T-cell (primary cell): ENCODE data around the gene PNMA8C. TPM values are rescaled to one million over a fixed set of nuclear protein-coding genes. Genes with fewer than 3 reads are reported as not detected.
A peak's percentile ranks its signal among the peaks of the same experiment; 100 is the strongest.

Experiments used
- ATAC-seq, 4 experiments: fragments of 200-7000 bp in 3 of 4; fragments of 150-1000 bp in 1 of 4; cut with Tn5 transposase; replicated peaks in 1 of 4; 1 replicate in 3 of 4; 2 replicates in 1 of 4; pipeline ENCODE4 v1.10.0; 2021; ENCODE audit warnings: moderate library complexity in 3 of 4, mild to moderate bottlenecking in 2 of 4, moderate number of reproducible peaks in 1 of 4
- CTCF ChIA-PET, 2 donors: fragments of 300-600 bp; sonication (Branson Sonifier 250); formaldehyde crosslinking; loops; one replicate each; lab custom pipeline; 2022; ENCODE audit warnings: antibody characterized with exemption in 2 of 2; lab: Charles Lee
- POLR2A ChIA-PET, 2 donors: fragments of 300-600 bp; sonication (Branson Sonifier 250); formaldehyde crosslinking; loops; one replicate each; lab custom pipeline; 2022; ENCODE audit warnings: antibody characterized with exemption in 2 of 2; lab: Charles Lee
- DNase-seq, 35 experiments: peaks; one replicate each; pipeline versions ENCODE4 v3.0.0 to v3.0.0-alpha.2; 2013 to 2023
- H3K27ac ChIP-seq: one replicate; pipeline ENCODE4 v1.5.1; 2013; ENCODE audit warnings: low read length
- H3K27me3 ChIP-seq, 2 experiments: replicated peaks in 1 of 2; 1 replicate in 1 of 2; 2 replicates in 1 of 2; pipeline versions ENCODE4 v1.6.1 to v1.7.0; 2013; ENCODE audit warnings: low read length in 1 of 2, mixed read lengths in 1 of 2; ENCODE audit not compliant: control insufficient read depth in 2 of 2, insufficient read depth in 2 of 2; ENCODE audit errors: extremely low read depth in 1 of 2
- H3K36me3 ChIP-seq, 2 donors: 1 replicate in 1 of 2; 2 replicates in 1 of 2; pipeline versions ENCODE4 v1.6.1 to v1.7.0; 2013; ENCODE audit warnings: low read length in 1 of 2; ENCODE audit not compliant: control insufficient read depth in 2 of 2, insufficient read depth in 1 of 2; ENCODE audit errors: extremely low read depth in 1 of 2
- H3K4me1 ChIP-seq, 2 experiments: 1 replicate in 1 of 2; 2 replicates in 1 of 2; pipeline versions ENCODE4 v1.6.1 to v1.7.0; 2013; ENCODE audit warnings: low read length in 2 of 2, mixed read lengths in 1 of 2; ENCODE audit not compliant: insufficient read depth in 2 of 2, control insufficient read depth in 1 of 2; ENCODE audit errors: extremely low read depth in 1 of 2
- H3K4me3 ChIP-seq, 2 donors: 1 replicate in 1 of 2; 2 replicates in 1 of 2; pipeline versions ENCODE4 v1.5.1 to v1.7.0; 2013; ENCODE audit warnings: mild to moderate bottlenecking in 2 of 2, low read length in 1 of 2, moderate library complexity in 1 of 2; ENCODE audit not compliant: control insufficient read depth in 1 of 2; ENCODE audit errors: extremely low read depth in 1 of 2
- H3K9me3 ChIP-seq: 2 replicates; pipeline ENCODE4 v1.7.0; 2013
- H3K27ac Mint-ChIP-seq, 2 donors: one replicate each; pipeline ENCODE4 v1.8.0; 2020 to 2021; ENCODE audit warnings: mild to moderate bottlenecking in 2 of 2, mixed read lengths in 2 of 2
- H3K27me3 Mint-ChIP-seq, 2 donors: one replicate each; pipeline ENCODE4 v1.8.0; 2021 to 2022; ENCODE audit warnings: mixed read lengths in 2 of 2
- H3K36me3 Mint-ChIP-seq: one replicate; pipeline ENCODE4 v1.8.0; 2021; ENCODE audit warnings: mixed read lengths
- H3K4me1 Mint-ChIP-seq, 3 donors: one replicate each; pipeline ENCODE4 v1.8.0; 2020 to 2022; ENCODE audit warnings: mixed read lengths in 3 of 3, mild to moderate bottlenecking in 1 of 3
- H3K4me3 Mint-ChIP-seq, 3 donors: one replicate each; pipeline ENCODE4 v1.8.0; 2020 to 2022; ENCODE audit warnings: mild to moderate bottlenecking in 3 of 3, mixed read lengths in 3 of 3, moderate library complexity in 3 of 3
- H3K9me3 Mint-ChIP-seq, 3 donors: one replicate each; pipeline ENCODE4 v1.8.0; 2020 to 2022; ENCODE audit warnings: mixed read lengths in 3 of 3
- WGBS: methylation state at CpG from one replicate; pipeline ENCODE4 v1.1.5; 2013; ENCODE audit warnings: missing lambda C conversion rate; ENCODE audit not compliant: insufficient coverage; 5-methylcytosine and 5-hydroxymethylcytosine counted together
- total RNA-seq, 35 experiments: library from RNA in 6 of 35; stranded (reverse) in 6 of 35; fragments of 120-200 nt in 1 of 35; gene quantifications; one replicate each; pipeline versions ENCODE4 v1.2.1 to v1.2.4 and lab custom pipeline; 2013 to 2026

The PNMA8C gene
- total RNA-seq, 5 donors from 2014 or later (not counting 1 experiment from before 2014, with no cell fraction given): not detected

DNA sequence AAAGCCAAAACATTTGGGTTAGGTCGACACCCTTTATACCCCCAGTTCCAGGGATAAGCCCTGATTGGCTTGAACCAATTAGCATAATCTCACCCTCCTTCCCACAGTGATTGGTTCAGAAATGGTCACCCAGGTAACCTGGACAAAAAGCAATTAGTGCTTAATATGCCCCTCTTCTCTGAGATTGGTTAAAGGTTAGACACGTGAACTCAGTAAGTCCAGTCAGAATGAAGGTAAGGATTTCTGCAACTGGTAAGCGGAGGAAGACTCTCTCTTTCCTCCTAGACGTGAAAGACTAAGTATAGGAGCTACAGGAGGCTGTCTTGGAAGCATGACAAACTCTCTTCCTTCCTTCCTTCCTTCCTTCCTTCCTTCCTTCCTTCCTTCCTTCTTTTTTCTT, 1.3 kb upstream of the PNMA8C start:
- peaks cover 68 to 81% of the 10 kb centered on the region in 2 donors for H3K27me3 Mint-ChIP-seq
- no peaks in the 10 kb centered on the region for H3K36me3 ChIP-seq
- no peaks in the 10 kb centered on the region for H3K9me3 ChIP-seq
- peaks cover 5 to 64% of the 10 kb centered on the region in 2 experiments for H3K27me3 ChIP-seq
- DNase-seq (no peak), ATAC-seq (no peak)
- H3K4me3 Mint-ChIP-seq: no peak overlapping the region
- no peak overlapping the region for H3K4me3 ChIP-seq
- H3K27ac ChIP-seq: no peak overlapping the region
- peaks cover 29 to 32% (median 32%) of the 10 kb centered on the region in 3 donors for H3K4me1 Mint-ChIP-seq
- H3K4me1 ChIP-seq: peaks cover 0 to 25% of the 10 kb centered on the region in 2 experiments
- no peaks in the 10 kb centered on the region for H3K9me3 Mint-ChIP-seq
- CTCF ChIA-PET: interaction anchor here in 1 of 2 donors (0.6 kb wide), 2 partner anchors 33 to 242 kb away, joined by 3 to 4 read pairs; no protein-coding TSS in a partner anchor
- H3K27ac Mint-ChIP-seq: peak overlapping the region in 1 of 2 donors; percentile 31
- H3K36me3 Mint-ChIP-seq: no peaks in the 10 kb centered on the region
- POLR2A ChIA-PET: no interaction called here
- WGBS: 63% methylated on average over 2 of the region's 4 CpGs

DNA sequence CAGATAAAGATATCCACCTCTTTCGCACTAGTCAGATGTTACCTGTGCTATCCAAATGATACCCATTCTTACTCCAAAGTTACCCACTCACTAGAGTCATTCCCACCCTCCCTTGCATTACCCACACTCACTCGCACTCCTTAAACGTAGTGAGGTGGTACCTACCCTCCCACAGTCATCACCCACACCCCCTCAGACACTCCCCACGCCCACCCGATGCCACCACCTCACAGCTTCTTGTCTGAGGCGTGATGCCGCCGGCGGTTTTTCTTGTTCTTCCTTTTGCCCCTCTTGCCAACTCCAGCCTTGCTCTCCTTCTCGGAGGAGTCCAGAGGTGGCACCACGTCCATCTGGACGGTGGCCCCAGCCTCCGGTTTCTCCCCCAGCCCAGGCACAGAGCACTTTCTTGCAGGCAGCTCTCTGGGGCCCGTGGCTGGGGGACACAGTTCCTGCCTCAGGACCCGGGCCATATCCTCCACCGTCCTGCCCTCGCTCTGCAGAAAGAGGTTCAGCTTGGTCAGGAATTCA, 1.2 kb downstream of the PNMA8C start:
- Histone ChIP-seq H3K36me3 (no peaks in the 10 kb centered on the region), H3K27me3 (peaks cover 5 to 68% of the 10 kb centered on the region in 2 experiments), H3K27ac (no peak overlapping the region), H3K4me1 (peaks cover 0 to 25% of the 10 kb centered on the region in 2 experiments), H3K9me3 (no peaks in the 10 kb centered on the region), H3K4me3 (no peak overlapping the region)
- H3K36me3 Mint-ChIP-seq: no peaks in the 10 kb centered on the region
- peak overlapping the region in 2 of 3 donors; percentile 13 to 60 for H3K4me3 Mint-ChIP-seq
- H3K9me3 Mint-ChIP-seq: no peaks in the 10 kb centered on the region
- ChIA-PET POLR2A (no interaction called here), CTCF (no interaction called here)
- peaks cover 29 to 32% (median 32%) of the 10 kb centered on the region in 3 donors for H3K4me1 Mint-ChIP-seq
- no peak overlapping the region for H3K27ac Mint-ChIP-seq
- no peak for ATAC-seq
- DNase-seq: no peak
- H3K27me3 Mint-ChIP-seq: peaks cover 69 to 84% of the 10 kb centered on the region in 2 donors
- WGBS: 67% methylated on average over 17 of the region's 17 CpGs

DNA sequence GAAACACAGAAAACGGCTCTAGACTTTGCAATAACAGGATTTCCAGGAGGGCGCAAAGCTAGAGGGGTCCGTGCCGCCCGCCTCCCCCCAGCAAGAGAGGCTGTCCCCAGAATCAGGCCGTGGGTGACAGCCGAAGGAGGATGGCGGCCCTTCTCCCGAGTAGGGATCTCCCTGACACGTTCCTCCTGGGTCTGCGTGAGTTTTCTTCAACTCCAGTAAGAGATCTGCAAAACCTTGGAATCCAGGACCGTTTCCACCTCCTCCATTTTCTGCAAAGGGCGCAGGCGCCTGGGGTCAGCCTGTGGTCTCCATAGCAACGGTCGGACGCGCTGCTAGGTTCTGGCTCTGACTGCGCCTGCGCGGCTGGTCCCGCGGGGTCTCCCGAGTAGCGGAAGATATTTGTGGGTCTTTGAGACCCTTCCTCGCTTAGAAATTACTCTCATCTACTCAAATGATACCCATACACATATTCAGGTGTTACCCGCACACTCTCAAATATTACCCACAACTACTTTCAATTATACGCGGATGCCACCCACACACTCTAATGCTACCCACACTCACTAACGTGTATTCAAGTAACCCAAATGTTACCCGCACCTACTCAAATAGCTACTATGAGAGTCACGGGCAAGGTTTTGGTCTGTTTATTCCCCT, 2.1 kb downstream of the PNMA8C start:
- peak in 6 of 35 experiments; percentile 17 to 57 (median 25) for DNase-seq
- peaks cover 70 to 85% of the 10 kb centered on the region in 2 donors for H3K27me3 Mint-ChIP-seq
- H3K36me3 Mint-ChIP-seq: no peaks in the 10 kb centered on the region
- ChIA-PET POLR2A (no interaction called here), CTCF (no interaction called here)
- peaks cover 29 to 32% (median 32%) of the 10 kb centered on the region in 3 donors for H3K4me1 Mint-ChIP-seq
- WGBS: 6% methylated on average over 26 of the region's 32 CpGs
- Histone ChIP-seq H3K27ac (no peak overlapping the region), H3K4me3 (peak overlapping the region in 1 of 2 donors; percentile 19), H3K9me3 (no peaks in the 10 kb centered on the region), H3K4me1 (peaks cover 0 to 25% of the 10 kb centered on the region in 2 experiments), H3K36me3 (no peaks in the 10 kb centered on the region), H3K27me3 (peaks cover 4 to 67% of the 10 kb centered on the region in 2 experiments)
- H3K9me3 Mint-ChIP-seq: no peaks in the 10 kb centered on the region
- H3K4me3 Mint-ChIP-seq: peak overlapping the region; percentile 60 to 72 (median 67)
- ATAC-seq: no peak
- H3K27ac Mint-ChIP-seq: no peak overlapping the region

DNA sequence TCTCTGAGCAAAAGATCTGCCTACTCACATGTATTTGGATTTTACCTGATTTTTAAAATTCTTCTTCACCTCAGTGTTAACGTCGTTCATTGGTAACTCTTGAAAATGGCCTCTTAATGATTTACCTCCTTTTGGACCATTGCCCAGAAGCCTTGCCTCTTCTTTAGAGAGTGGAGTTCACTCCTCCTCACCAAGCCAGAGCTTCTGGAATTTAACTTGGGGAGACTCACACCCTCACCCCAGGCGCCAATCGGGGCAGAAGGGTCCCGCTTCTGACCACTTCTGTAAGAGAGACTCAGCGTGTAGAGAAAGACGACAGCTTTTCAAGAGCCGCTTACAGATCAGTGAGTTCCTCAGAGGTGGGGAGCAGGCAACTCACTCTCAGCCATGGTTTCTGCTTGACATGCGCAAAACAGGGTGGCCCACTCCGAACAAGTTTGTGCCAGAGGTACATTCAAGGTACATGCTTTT, 2.7 kb downstream of the PNMA8C start:
- H3K27me3 Mint-ChIP-seq: peaks cover 66 to 81% of the 10 kb centered on the region in 2 donors
- Histone ChIP-seq H3K27ac (no peak overlapping the region), H3K4me1 (peaks cover 0 to 25% of the 10 kb centered on the region in 2 experiments), H3K36me3 (no peaks in the 10 kb centered on the region), H3K27me3 (peaks cover 2 to 68% of the 10 kb centered on the region in 2 experiments), H3K4me3 (no peak overlapping the region), H3K9me3 (no peaks in the 10 kb centered on the region)
- ChIA-PET CTCF (no interaction called here), POLR2A (no interaction called here)
- H3K36me3 Mint-ChIP-seq: no peaks in the 10 kb centered on the region
- 11% methylated on average over 5 of the region's 10 CpGs for WGBS
- peaks cover 29 to 32% (median 32%) of the 10 kb centered on the region in 3 donors for H3K4me1 Mint-ChIP-seq
- no peaks in the 10 kb centered on the region for H3K9me3 Mint-ChIP-seq
- no peak overlapping the region for H3K27ac Mint-ChIP-seq
- no peak for DNase-seq
- ATAC-seq: no peak
- H3K4me3 Mint-ChIP-seq: peak overlapping the region; percentile 60 to 72 (median 67)

DNA sequence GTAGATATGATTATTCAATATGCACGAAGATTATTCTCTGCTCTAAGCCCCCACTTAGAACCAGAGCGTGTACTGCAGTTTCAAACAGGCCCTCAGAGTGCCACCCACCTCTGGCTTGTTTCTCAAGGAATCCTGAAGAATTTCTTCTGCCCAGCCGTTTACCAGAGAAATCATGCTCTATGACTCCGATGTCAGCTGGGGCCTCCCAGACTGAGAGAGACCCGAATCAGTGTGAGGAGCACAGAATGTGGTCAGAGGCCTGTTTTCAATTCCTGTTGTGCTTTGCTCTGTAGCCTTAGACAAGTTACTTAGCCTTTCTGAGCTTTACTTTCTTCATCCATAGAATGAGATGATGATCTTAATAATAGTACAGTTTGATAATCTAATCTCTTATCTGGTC, 5.5 kb downstream of the PNMA8C start:
- no peaks in the 10 kb centered on the region for H3K9me3 Mint-ChIP-seq

GRCh38 chr19:46422344-46422743, 6.4 kb downstream of the PNMA8C start:
- no peak for DNase-seq
- H3K9me3 Mint-ChIP-seq: no peaks in the 10 kb centered on the region
- H3K9me3 ChIP-seq: no peaks in the 10 kb centered on the region
- no peak overlapping the region for H3K27ac Mint-ChIP-seq
- 58% methylated on average over 2 of the region's 2 CpGs for WGBS
- H3K27me3 Mint-ChIP-seq: peaks cover 42 to 59% of the 10 kb centered on the region in 2 donors
- H3K4me1 Mint-ChIP-seq: peaks cover 14 to 15% (median 14%) of the 10 kb centered on the region in 3 donors
- peaks cover 0 to 55% of the 10 kb centered on the region in 2 experiments for H3K27me3 ChIP-seq
- H3K4me1 ChIP-seq: peaks cover 0 to 8% of the 10 kb centered on the region in 2 experiments
- no peaks in the 10 kb centered on the region for H3K36me3 Mint-ChIP-seq
- H3K4me3 Mint-ChIP-seq: no peak overlapping the region
- POLR2A ChIA-PET: no interaction called here
- no peak overlapping the region for H3K27ac ChIP-seq
- H3K4me3 ChIP-seq: no peak overlapping the region
- H3K36me3 ChIP-seq: no peaks in the 10 kb centered on the region
- CTCF ChIA-PET: no interaction called here
- ATAC-seq: no peak

More for the DNA sequence above, 5.5 kb downstream of the PNMA8C start:
- 70% methylated on average over 2 of the region's 5 CpGs for WGBS
- H3K36me3 ChIP-seq: no peaks in the 10 kb centered on the region
- POLR2A ChIA-PET: no interaction called here
- H3K4me3 Mint-ChIP-seq: no peak overlapping the region
- DNase-seq (no peak), ATAC-seq (no peak)
- H3K9me3 ChIP-seq: no peaks in the 10 kb centered on the region
- no peak overlapping the region for H3K27ac Mint-ChIP-seq
- peaks cover 19 to 22% (median 19%) of the 10 kb centered on the region in 3 donors for H3K4me1 Mint-ChIP-seq
- H3K4me1 ChIP-seq: peaks cover 0 to 16% of the 10 kb centered on the region in 2 experiments
- peaks cover 50 to 65% of the 10 kb centered on the region in 2 donors for H3K27me3 Mint-ChIP-seq
- H3K4me3 ChIP-seq: no peak overlapping the region
- H3K27me3 ChIP-seq: peaks cover 0 to 63% of the 10 kb centered on the region in 2 experiments
- H3K36me3 Mint-ChIP-seq: no peaks in the 10 kb centered on the region
- H3K27ac ChIP-seq: no peak overlapping the region
- CTCF ChIA-PET: interaction anchor here in 1 of 2 donors (0.6 kb wide), 1 partner anchor 446 kb away, joined by 3 read pairs; no protein-coding TSS in a partner anchor
